Activated naive CD8-positive, alpha-beta T cell treated with anti-CD3 and anti-CD28 coated beads for 36 hours (primary cell): ENCODE results near the gene ARSI. TPM values are rescaled to one million over a fixed set of nuclear protein-coding genes. Genes with fewer than 3 reads are reported as not detected.

Experiments
- DNase-seq: peaks from one replicate; pipeline ENCODE4 v3.0.0; 2021
- H3K27ac Mint-ChIP-seq: one replicate; pipeline ENCODE4 v1.8.0; 2022; ENCODE audit warnings: mild to moderate bottlenecking, moderate library complexity, mixed read lengths
- H3K27me3 Mint-ChIP-seq: one replicate; pipeline ENCODE4 v1.8.0; 2022; ENCODE audit warnings: mild to moderate bottlenecking, mixed read lengths
- H3K36me3 Mint-ChIP-seq: one replicate; pipeline ENCODE4 v1.8.0; 2021; ENCODE audit warnings: mild to moderate bottlenecking, mixed read lengths
- H3K4me1 Mint-ChIP-seq: one replicate; pipeline ENCODE4 v1.8.0; 2021; ENCODE audit warnings: mixed read lengths
- H3K4me3 Mint-ChIP-seq: one replicate; pipeline ENCODE4 v1.8.0; 2022; ENCODE audit warnings: mild to moderate bottlenecking, moderate library complexity, mixed read lengths
- H3K9me3 Mint-ChIP-seq: one replicate; pipeline ENCODE4 v1.8.0; 2022; ENCODE audit warnings: mixed read lengths
- total RNA-seq, 2 experiments: library from RNA; stranded (reverse); gene quantifications; one replicate each; pipeline ENCODE4 v1.2.3, GENCODE V29; 2021

Gene ARSI
- total RNA-seq, 2 experiments from 2014 or later = not detected

- no peak overlapping the region for H3K4me3 Mint-ChIP-seq
- H3K27ac Mint-ChIP-seq = no peak overlapping the region
- DNase-seq = no peak
- H3K36me3 Mint-ChIP-seq = no peaks in the 10 kb centered on the region
- no peaks in the 10 kb centered on the region for H3K27me3 Mint-ChIP-seq
- H3K4me1 Mint-ChIP-seq = no peaks in the 10 kb centered on the region
- H3K9me3 Mint-ChIP-seq = no peaks in the 10 kb centered on the region
Observed at GRCh38 chr5:150318613-150319483, 16.1 kb upstream of the ARSI start.

GRCh38 chr5:150317048-150318003, 14.6 kb upstream of the ARSI start:
- H3K4me3 Mint-ChIP-seq = no peak overlapping the region
- no peak overlapping the region for H3K27ac Mint-ChIP-seq
- no peaks in the 10 kb centered on the region for H3K9me3 Mint-ChIP-seq
- no peaks in the 10 kb centered on the region for H3K27me3 Mint-ChIP-seq
- no peak for DNase-seq
- H3K36me3 Mint-ChIP-seq = no peaks in the 10 kb centered on the region
- no peaks in the 10 kb centered on the region for H3K4me1 Mint-ChIP-seq

GRCh38 chr5:150316320-150316719, 13.6 kb upstream of the ARSI start:
- Mint-ChIP-seq H3K36me3 (no peaks in the 10 kb centered on the region), H3K27me3 (no peaks in the 10 kb centered on the region), H3K27ac (no peak overlapping the region), H3K4me1 (no peaks in the 10 kb centered on the region), H3K9me3 (no peaks in the 10 kb centered on the region), H3K4me3 (no peak overlapping the region)
- no peak for DNase-seq

- Mint-ChIP-seq H3K4me1 (no peaks in the 10 kb centered on the region), H3K27ac (no peak overlapping the region), H3K27me3 (no peaks in the 10 kb centered on the region), H3K4me3 (no peak overlapping the region), H3K36me3 (no peaks in the 10 kb centered on the region), H3K9me3 (no peaks in the 10 kb centered on the region)
- no peak for DNase-seq
Observed at GRCh38 chr5:150315245-150315644, 12.5 kb upstream of the ARSI start.

- Mint-ChIP-seq H3K4me3 (no peak overlapping the region), H3K27ac (no peak overlapping the region), H3K4me1 (no peaks in the 10 kb centered on the region), H3K27me3 (no peaks in the 10 kb centered on the region), H3K9me3 (no peaks in the 10 kb centered on the region), H3K36me3 (no peaks in the 10 kb centered on the region)
- DNase-seq = no peak
Observed at GRCh38 chr5:150313921-150314716, 11.4 kb upstream of the ARSI start.

- Mint-ChIP-seq H3K9me3 (no peaks in the 10 kb centered on the region), H3K36me3 (no peaks in the 10 kb centered on the region), H3K4me3 (no peak overlapping the region), H3K27ac (no peak overlapping the region), H3K27me3 (no peaks in the 10 kb centered on the region), H3K4me1 (no peaks in the 10 kb centered on the region)
- no peak for DNase-seq
Observed at GRCh38 chr5:150313501-150313900, 10.8 kb upstream of the ARSI start.

GRCh38 chr5:150312518-150312917, 9.8 kb upstream of the ARSI start:
- DNase-seq = no peak
- no peaks in the 10 kb centered on the region for H3K27me3 Mint-ChIP-seq
- no peaks in the 10 kb centered on the region for H3K36me3 Mint-ChIP-seq
- H3K9me3 Mint-ChIP-seq = no peaks in the 10 kb centered on the region
- H3K4me3 Mint-ChIP-seq = no peak overlapping the region
- H3K4me1 Mint-ChIP-seq = no peaks in the 10 kb centered on the region
- no peak overlapping the region for H3K27ac Mint-ChIP-seq

- H3K4me1 Mint-ChIP-seq = no peaks in the 10 kb centered on the region
- H3K4me3 Mint-ChIP-seq = no peak overlapping the region
- DNase-seq = no peak
- no peak overlapping the region for H3K27ac Mint-ChIP-seq
- no peaks in the 10 kb centered on the region for H3K36me3 Mint-ChIP-seq
- no peaks in the 10 kb centered on the region for H3K9me3 Mint-ChIP-seq
- no peaks in the 10 kb centered on the region for H3K27me3 Mint-ChIP-seq
Observed at GRCh38 chr5:150311015-150311692, 8.4 kb upstream of the ARSI start.

GRCh38 chr5:150310246-150310645, 7.5 kb upstream of the ARSI start:
- Mint-ChIP-seq H3K27me3 (no peaks in the 10 kb centered on the region), H3K9me3 (no peaks in the 10 kb centered on the region), H3K4me3 (no peak overlapping the region), H3K27ac (no peak overlapping the region), H3K36me3 (no peaks in the 10 kb centered on the region), H3K4me1 (peaks cover 2% of the 10 kb centered on the region)
- DNase-seq = no peak

- Mint-ChIP-seq H3K27ac (no peak overlapping the region), H3K27me3 (no peaks in the 10 kb centered on the region), H3K9me3 (no peaks in the 10 kb centered on the region), H3K4me3 (no peak overlapping the region), H3K4me1 (peaks cover 2% of the 10 kb centered on the region), H3K36me3 (no peaks in the 10 kb centered on the region)
- DNase-seq = no peak
Observed at GRCh38 chr5:150309886-150310239, 7.2 kb upstream of the ARSI start.

GRCh38 chr5:150309101-150309885, 6.6 kb upstream of the ARSI start:
- Mint-ChIP-seq H3K27ac (no peak overlapping the region), H3K27me3 (peaks cover under 1% of the 10 kb centered on the region), H3K4me3 (no peak overlapping the region), H3K9me3 (no peaks in the 10 kb centered on the region), H3K36me3 (no peaks in the 10 kb centered on the region), H3K4me1 (peaks cover 2% of the 10 kb centered on the region)
- no peak for DNase-seq

GRCh38 chr5:150307617-150308426, 5.1 kb upstream of the ARSI start:
- H3K36me3 Mint-ChIP-seq = no peaks in the 10 kb centered on the region
- no peaks in the 10 kb centered on the region for H3K9me3 Mint-ChIP-seq
- no peak overlapping the region for H3K27ac Mint-ChIP-seq
- no peak overlapping the region for H3K4me3 Mint-ChIP-seq
- H3K4me1 Mint-ChIP-seq = peaks cover 2% of the 10 kb centered on the region
- DNase-seq = no peak
- peaks cover 16% of the 10 kb centered on the region for H3K27me3 Mint-ChIP-seq

- H3K4me3 Mint-ChIP-seq = no peak overlapping the region
- peaks cover 23% of the 10 kb centered on the region for H3K27me3 Mint-ChIP-seq
- H3K27ac Mint-ChIP-seq = no peak overlapping the region
- no peaks in the 10 kb centered on the region for H3K36me3 Mint-ChIP-seq
- no peaks in the 10 kb centered on the region for H3K9me3 Mint-ChIP-seq
- H3K4me1 Mint-ChIP-seq = peaks cover 2% of the 10 kb centered on the region
- no peak for DNase-seq
Observed at GRCh38 chr5:150306775-150307174, 4.1 kb upstream of the ARSI start.
